A673 (cell line): ENCODE measurements around the gene SLC35G1.

Experiments
- EZH2 ChIP-seq: fragments of 200-600 bp; sonication (generic); IDR thresholded peaks from 2 replicates; pipeline ENCODE4 v1.6.1; 2017; ENCODE audit warnings: borderline replicate concordance, low read depth, mild to moderate bottlenecking, mixed read lengths, antibody characterized with exemption, low read length; ENCODE audit not compliant: poor library complexity, severe bottlenecking
- TF ChIP-seq, protein P1 (sequence below): fragments of 300-800, 200-600 bp; sonication (generic); conservative IDR thresholded peaks from 2 replicates; pipeline ENCODE4 v1.5.1; 2017; ENCODE audit warnings: low read depth, mild to moderate bottlenecking, antibody characterized with exemption, low read length, moderate library complexity, mixed read lengths

DNA sequence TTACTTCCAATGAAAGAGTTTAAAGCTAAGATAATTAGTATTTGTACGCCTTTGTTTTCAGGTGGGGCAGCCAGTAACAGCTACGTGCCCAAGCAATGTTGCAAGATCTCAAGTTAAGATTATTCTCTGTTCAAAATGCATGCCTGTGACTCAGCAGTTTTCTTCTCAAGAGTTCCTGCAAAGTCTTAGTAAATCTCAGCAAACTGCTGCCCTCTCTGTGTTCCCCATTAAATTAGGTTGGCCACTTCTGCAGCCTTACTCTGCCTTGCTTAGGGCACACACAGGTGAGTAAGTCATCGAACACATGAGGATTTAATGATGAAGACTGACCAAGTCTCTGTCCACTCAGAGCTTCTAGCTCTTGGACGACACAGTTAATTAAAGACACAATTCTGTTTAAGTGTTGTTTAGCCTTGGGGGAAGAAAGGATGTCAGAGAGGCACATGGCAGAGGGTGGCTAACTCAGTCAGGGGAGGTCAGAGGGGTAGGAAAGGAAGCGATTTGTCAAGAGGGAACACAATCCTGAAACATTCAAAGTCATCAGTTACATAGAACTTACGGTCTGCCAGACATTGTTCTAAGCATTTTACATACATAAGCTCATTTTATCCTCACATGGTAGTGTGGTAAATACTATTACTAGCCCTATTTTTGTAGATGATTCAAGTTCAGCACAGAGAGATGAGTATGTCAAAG lies 20.2 kb upstream of the SLC35G1 start:
- TF ChIP-seq, protein P1, sequence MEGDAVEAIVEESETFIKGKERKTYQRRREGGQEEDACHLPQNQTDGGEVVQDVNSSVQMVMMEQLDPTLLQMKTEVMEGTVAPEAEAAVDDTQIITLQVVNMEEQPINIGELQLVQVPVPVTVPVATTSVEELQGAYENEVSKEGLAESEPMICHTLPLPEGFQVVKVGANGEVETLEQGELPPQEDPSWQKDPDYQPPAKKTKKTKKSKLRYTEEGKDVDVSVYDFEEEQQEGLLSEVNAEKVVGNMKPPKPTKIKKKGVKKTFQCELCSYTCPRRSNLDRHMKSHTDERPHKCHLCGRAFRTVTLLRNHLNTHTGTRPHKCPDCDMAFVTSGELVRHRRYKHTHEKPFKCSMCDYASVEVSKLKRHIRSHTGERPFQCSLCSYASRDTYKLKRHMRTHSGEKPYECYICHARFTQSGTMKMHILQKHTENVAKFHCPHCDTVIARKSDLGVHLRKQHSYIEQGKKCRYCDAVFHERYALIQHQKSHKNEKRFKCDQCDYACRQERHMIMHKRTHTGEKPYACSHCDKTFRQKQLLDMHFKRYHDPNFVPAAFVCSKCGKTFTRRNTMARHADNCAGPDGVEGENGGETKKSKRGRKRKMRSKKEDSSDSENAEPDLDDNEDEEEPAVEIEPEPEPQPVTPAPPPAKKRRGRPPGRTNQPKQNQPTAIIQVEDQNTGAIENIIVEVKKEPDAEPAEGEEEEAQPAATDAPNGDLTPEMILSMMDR: no peak
- no peak for TF ChIP-seq EZH2
